ENCODE data around the gene QRFPR. TPM values are rescaled to one million over a fixed set of nuclear protein-coding genes. Genes with fewer than 3 reads are reported as not detected.

Gene QRFPR
- polyA plus RNA-seq, 3 donors = not detected

GRCh38 chr4:121377076-121377475, 3.7 kb downstream of the QRFPR start:
- DNase-seq = no peak
- no peak overlapping the region for H3K4me3 ChIP-seq (replicated peaks in 1 of 3; ENCODE audit: low read depth in 2 of 3, low read length in 3 of 3)
- H2AFZ ChIP-seq (ENCODE audit: insufficient read depth, low read depth, low read length, poor library complexity, severe bottlenecking) = no peak overlapping the region
- Mint-ChIP-seq H3K36me3 (no peaks in the 10 kb centered on the region), H3K27me3 (ENCODE audit: low read depth in 3 of 3) (peaks cover 34 to 54% (median 48%) of the 10 kb centered on the region in 3 donors), H3K4me3 (no peak overlapping the region), H3K4me1 (peaks cover 7% of the 10 kb centered on the region), H3K9me3 (peaks cover 0 to 10% (median 3%) of the 10 kb centered on the region in 7 donors), H3K27ac (no peak overlapping the region)
- WGBS (ENCODE audit: insufficient coverage) = no CpG with 5 or more reads among the region's 2 CpGs
- no peaks in the 10 kb centered on the region for H3K4me1 ChIP-seq (ENCODE audit: control insufficient read depth in 1 of 2, insufficient read depth in 2 of 2, low read length in 2 of 2)
- H3K27ac ChIP-seq (ENCODE audit: low read depth in 1 of 2, low read length in 2 of 2) = no peak overlapping the region
- no peaks in the 10 kb centered on the region for H3K79me2 ChIP-seq (ENCODE audit: insufficient read depth, low read length)
- no peak for TF ChIP-seq CTCF (IDR thresholded peaks at IDR 0.05)
- no peaks in the 10 kb centered on the region for H3K9me3 ChIP-seq (replicated peaks in 1 of 2; ENCODE audit: control insufficient read depth in 1 of 2, insufficient read depth in 1 of 2, low read length in 2 of 2)
- no peaks in the 10 kb centered on the region for H3K36me3 ChIP-seq (replicated peaks in 1 of 2; ENCODE audit: control insufficient read depth in 1 of 2, insufficient read depth in 2 of 2, low read length in 2 of 2)
- no peaks in the 10 kb centered on the region for H4K20me1 ChIP-seq (ENCODE audit: insufficient read depth, low read length)
- intact Hi-C loops (cut with micrococcal nuclease) = loop anchor here in 1 of 2 donors (10.0 kb wide), 1 partner anchor 728 kb away; no protein-coding TSS in a partner anchor
- no peak overlapping the region for H3K9ac ChIP-seq (ENCODE audit: insufficient read depth, low read length, poor library complexity, severe bottlenecking)
- peaks cover 40 to 44% of the 10 kb centered on the region in 2 donors for H3K27me3 ChIP-seq (ENCODE audit: control insufficient read depth in 2 of 2, insufficient read depth in 2 of 2, low read length in 2 of 2)
- no peak overlapping the region for H3K4me2 ChIP-seq (replicated peaks; ENCODE audit: extremely low read depth, low read length, poor library complexity, severe bottlenecking)

GRCh38 chr4:121376556-121376955, 4.3 kb downstream of the QRFPR start:
- H3K4me2 ChIP-seq (replicated peaks; ENCODE audit: extremely low read depth, low read length, poor library complexity, severe bottlenecking) = no peak overlapping the region
- H3K27ac Mint-ChIP-seq = no peak overlapping the region
- no peaks in the 10 kb centered on the region for H3K9me3 ChIP-seq (replicated peaks in 1 of 2; ENCODE audit: control insufficient read depth in 1 of 2, insufficient read depth in 1 of 2, low read length in 2 of 2)
- no peaks in the 10 kb centered on the region for H3K36me3 ChIP-seq (replicated peaks in 1 of 2; ENCODE audit: control insufficient read depth in 1 of 2, insufficient read depth in 2 of 2, low read length in 2 of 2)
- no peaks in the 10 kb centered on the region for H4K20me1 ChIP-seq (ENCODE audit: insufficient read depth, low read length)
- H3K4me1 Mint-ChIP-seq = peaks cover 7% of the 10 kb centered on the region
- no peaks in the 10 kb centered on the region for H3K79me2 ChIP-seq (ENCODE audit: insufficient read depth, low read length)
- no peak overlapping the region for H3K27ac ChIP-seq (ENCODE audit: low read depth in 1 of 2, low read length in 2 of 2)
- peaks cover 30 to 49% (median 42%) of the 10 kb centered on the region in 3 donors for H3K27me3 Mint-ChIP-seq (ENCODE audit: low read depth in 3 of 3)
- H3K27me3 ChIP-seq (ENCODE audit: control insufficient read depth in 2 of 2, insufficient read depth in 2 of 2, low read length in 2 of 2) = peaks cover 35 to 39% of the 10 kb centered on the region in 2 donors
- no peak overlapping the region for H3K4me3 ChIP-seq (replicated peaks in 1 of 3; ENCODE audit: low read depth in 2 of 3, low read length in 3 of 3)
- H3K9me3 Mint-ChIP-seq = peaks cover 0 to 10% (median 3%) of the 10 kb centered on the region in 7 donors
- intact Hi-C loops (cut with micrococcal nuclease) = loop anchor here in 1 of 2 donors (10.0 kb wide), 1 partner anchor 728 kb away; no protein-coding TSS in a partner anchor
- TF ChIP-seq CTCF (IDR thresholded peaks at IDR 0.05) = no peak
- no peaks in the 10 kb centered on the region for H3K36me3 Mint-ChIP-seq
- no CpG with 5 or more reads among the region's 2 CpGs for WGBS (ENCODE audit: insufficient coverage)
- DNase-seq = no peak
- H3K9ac ChIP-seq (ENCODE audit: insufficient read depth, low read length, poor library complexity, severe bottlenecking) = no peak overlapping the region
- H2AFZ ChIP-seq (ENCODE audit: insufficient read depth, low read depth, low read length, poor library complexity, severe bottlenecking) = no peak overlapping the region
- H3K4me1 ChIP-seq (ENCODE audit: control insufficient read depth in 1 of 2, insufficient read depth in 2 of 2, low read length in 2 of 2) = no peaks in the 10 kb centered on the region
- H3K4me3 Mint-ChIP-seq = no peak overlapping the region

All from CD14-positive monocyte (primary cell).